Smooth muscle cell (in vitro differentiated cells): Measurements from ENCODE around the gene NOL11. TPM values are rescaled to one million over a fixed set of nuclear protein-coding genes. Genes with fewer than 3 reads are reported as not detected.
A peak's percentile ranks its signal among the peaks of the same experiment; 100 is the strongest.

ENCODE experiments used
- DNase-seq: peaks from one replicate; lab custom pipeline; 2025; ENCODE audit not compliant: unreplicated experiment; lab: John Stamatoyannopoulos, UW
- H2AFZ ChIP-seq: fragments of 200-600 bp; sonication (generic); 2 replicates; pipeline ENCODE4 v1.6.0; 2016; ENCODE audit warnings: antibody characterized with exemption, low read depth, mild to moderate bottlenecking
- H3F3A ChIP-seq: fragments of 200-600 bp; sonication (generic); 2 replicates; pipeline ENCODE4 v1.6.0; 2017; ENCODE audit warnings: antibody characterized with exemption, low read depth
- H3K27ac ChIP-seq: fragments of 200-600 bp; sonication (generic); 2 replicates; pipeline ENCODE4 v1.5.1; 2016; ENCODE audit warnings: low read depth, mild to moderate bottlenecking
- H3K27me3 ChIP-seq: fragments of 200-600 bp; sonication (generic); 2 replicates; pipeline ENCODE4 v1.6.1; 2016; ENCODE audit warnings: low read depth, mild to moderate bottlenecking
- H3K36me3 ChIP-seq: fragments of 200-600 bp; sonication (generic); 2 replicates; pipeline ENCODE4 v1.5.1; 2016; ENCODE audit warnings: low read depth
- H3K4me1 ChIP-seq: fragments of 200-600 bp; sonication (generic); 2 replicates; pipeline ENCODE4 v1.5.1; 2016; ENCODE audit warnings: low read depth
- H3K4me2 ChIP-seq: fragments of 200-600 bp; sonication (generic); 2 replicates; pipeline ENCODE4 v1.6.0; 2016; ENCODE audit warnings: mild to moderate bottlenecking
- H3K4me3 ChIP-seq: fragments of 200-600 bp; sonication (generic); 2 replicates; pipeline ENCODE4 v1.5.1; 2016; ENCODE audit warnings: mild to moderate bottlenecking
- H3K79me2 ChIP-seq: fragments of 200-600 bp; sonication (generic); 2 replicates; pipeline ENCODE4 v1.6.0; 2016; ENCODE audit warnings: low read depth, mild to moderate bottlenecking
- H3K9ac ChIP-seq: fragments of 200-600 bp; sonication (generic); 2 replicates; pipeline ENCODE4 v1.6.0; 2016; ENCODE audit warnings: low read depth
- H3K9me3 ChIP-seq: fragments of 200-600 bp; sonication (generic); replicated peaks from 2 replicates; pipeline ENCODE4 v1.5.1; 2016; ENCODE audit warnings: low read depth
- H4K20me1 ChIP-seq: fragments of 200-600 bp; sonication (generic); 2 replicates; pipeline ENCODE4 v1.6.0; 2016; ENCODE audit warnings: low read depth
- WGBS: methylation state at CpG from one replicate; pipeline ENCODE4 v1.1.7; 2016; ENCODE audit warnings: low lambda C conversion rate; 5-methylcytosine and 5-hydroxymethylcytosine counted together
- polyA plus RNA-seq: library from polyadenylated mRNA; unstranded; fragments of >200 nt; fragmentation: Nextera tagmentation; extraction: Ambion mirVana; gene quantifications from 2 replicates; pipeline ENCODE4 v1.2.1, GENCODE V29; 2016
- total RNA-seq: library from RNA; depleted of rRNA; stranded (reverse); fragments of >200 nt; gene quantifications from 2 replicates; pipeline ENCODE4 v1.2.3, GENCODE V29; 2014
- TF ChIP-seq, protein P1 (sequence below): fragments of 200-600 bp; sonication (generic); IDR thresholded peaks from 2 replicates; pipeline ENCODE4 v1.5.1; 2017; ENCODE audit warnings: borderline replicate concordance, mild to moderate bottlenecking, antibody characterized with exemption; ENCODE audit not compliant: insufficient read depth, poor library complexity, severe bottlenecking

Gene NOL11
- total and polyA plus RNA-seq, 2 experiments from 2014 or later: 20.7 to 50.1 TPM

DNA sequence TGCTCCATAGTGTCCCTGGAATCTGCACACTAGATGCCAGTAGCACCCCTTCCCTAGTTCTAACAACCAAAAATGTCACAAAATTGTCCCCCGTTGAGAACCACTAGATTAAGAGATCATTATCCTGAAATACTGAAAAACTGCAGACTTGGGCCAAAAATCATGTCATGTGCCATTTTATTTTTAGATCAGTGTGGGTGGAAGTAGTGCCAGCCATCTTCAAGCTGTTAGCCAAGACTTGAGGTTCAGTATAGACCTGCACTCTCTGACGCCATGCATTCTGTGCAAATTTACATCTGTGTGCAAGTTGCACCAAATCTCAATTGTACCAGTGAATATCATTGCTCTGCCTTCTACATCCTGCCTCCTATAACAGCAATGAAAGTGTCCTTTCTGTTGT is 31.5 kb upstream of the NOL11 start:
- H3K36me3 ChIP-seq: no peaks in the 10 kb centered on the region
- no peak overlapping the region for H3K27ac ChIP-seq
- no peaks in the 10 kb centered on the region for H3K9me3 ChIP-seq
- no peaks in the 10 kb centered on the region for H3F3A ChIP-seq
- no peak overlapping the region for H2AFZ ChIP-seq
- H3K4me3 ChIP-seq: no peak overlapping the region
- no peaks in the 10 kb centered on the region for H3K27me3 ChIP-seq
- no peak overlapping the region for H3K9ac ChIP-seq
- no peaks in the 10 kb centered on the region for H4K20me1 ChIP-seq
- 98% methylated on average over 2 of the region's 2 CpGs for whole genome bisulfite sequencing
- H3K4me2 ChIP-seq: no peak overlapping the region
- H3K4me1 ChIP-seq: no peaks in the 10 kb centered on the region
- TF ChIP-seq, protein P1, sequence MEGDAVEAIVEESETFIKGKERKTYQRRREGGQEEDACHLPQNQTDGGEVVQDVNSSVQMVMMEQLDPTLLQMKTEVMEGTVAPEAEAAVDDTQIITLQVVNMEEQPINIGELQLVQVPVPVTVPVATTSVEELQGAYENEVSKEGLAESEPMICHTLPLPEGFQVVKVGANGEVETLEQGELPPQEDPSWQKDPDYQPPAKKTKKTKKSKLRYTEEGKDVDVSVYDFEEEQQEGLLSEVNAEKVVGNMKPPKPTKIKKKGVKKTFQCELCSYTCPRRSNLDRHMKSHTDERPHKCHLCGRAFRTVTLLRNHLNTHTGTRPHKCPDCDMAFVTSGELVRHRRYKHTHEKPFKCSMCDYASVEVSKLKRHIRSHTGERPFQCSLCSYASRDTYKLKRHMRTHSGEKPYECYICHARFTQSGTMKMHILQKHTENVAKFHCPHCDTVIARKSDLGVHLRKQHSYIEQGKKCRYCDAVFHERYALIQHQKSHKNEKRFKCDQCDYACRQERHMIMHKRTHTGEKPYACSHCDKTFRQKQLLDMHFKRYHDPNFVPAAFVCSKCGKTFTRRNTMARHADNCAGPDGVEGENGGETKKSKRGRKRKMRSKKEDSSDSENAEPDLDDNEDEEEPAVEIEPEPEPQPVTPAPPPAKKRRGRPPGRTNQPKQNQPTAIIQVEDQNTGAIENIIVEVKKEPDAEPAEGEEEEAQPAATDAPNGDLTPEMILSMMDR: no peak
- H3K79me2 ChIP-seq: no peaks in the 10 kb centered on the region
- no peak for DNase-seq

DNA sequence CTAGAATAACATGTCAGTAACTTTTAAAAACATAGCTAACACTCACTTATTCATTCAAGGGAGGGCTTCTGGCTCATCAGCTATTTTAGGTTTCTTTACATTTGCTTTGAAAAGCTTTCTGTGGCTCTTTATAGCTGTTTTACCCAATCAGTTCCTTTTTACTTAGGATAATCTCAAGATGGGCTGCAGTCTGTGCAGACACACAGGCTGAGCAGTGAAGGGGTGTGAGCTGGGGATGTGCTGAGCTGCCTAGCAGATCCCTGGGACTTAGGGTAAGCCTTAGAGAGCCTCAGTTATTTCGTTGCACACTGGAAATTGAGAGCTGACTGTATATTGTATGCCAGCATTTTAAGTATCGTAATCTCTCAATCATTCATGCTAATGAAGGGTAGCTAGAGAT is 30.2 kb upstream of the NOL11 start:
- TF ChIP-seq, protein P1: no peak
- WGBS: 55% methylated on average over 2 of the region's 2 CpGs
- Histone ChIP-seq H3K9ac (no peak overlapping the region), H3K4me3 (no peak overlapping the region), H3K27ac (no peak overlapping the region), H3F3A (no peaks in the 10 kb centered on the region), H3K27me3 (no peaks in the 10 kb centered on the region), H3K9me3 (no peaks in the 10 kb centered on the region), H4K20me1 (no peaks in the 10 kb centered on the region), H3K4me1 (no peaks in the 10 kb centered on the region), H2AFZ (no peak overlapping the region), H3K79me2 (no peaks in the 10 kb centered on the region), H3K36me3 (no peaks in the 10 kb centered on the region), H3K4me2 (peak overlapping the region; percentile 4)
- DNase-seq: no peak

DNA sequence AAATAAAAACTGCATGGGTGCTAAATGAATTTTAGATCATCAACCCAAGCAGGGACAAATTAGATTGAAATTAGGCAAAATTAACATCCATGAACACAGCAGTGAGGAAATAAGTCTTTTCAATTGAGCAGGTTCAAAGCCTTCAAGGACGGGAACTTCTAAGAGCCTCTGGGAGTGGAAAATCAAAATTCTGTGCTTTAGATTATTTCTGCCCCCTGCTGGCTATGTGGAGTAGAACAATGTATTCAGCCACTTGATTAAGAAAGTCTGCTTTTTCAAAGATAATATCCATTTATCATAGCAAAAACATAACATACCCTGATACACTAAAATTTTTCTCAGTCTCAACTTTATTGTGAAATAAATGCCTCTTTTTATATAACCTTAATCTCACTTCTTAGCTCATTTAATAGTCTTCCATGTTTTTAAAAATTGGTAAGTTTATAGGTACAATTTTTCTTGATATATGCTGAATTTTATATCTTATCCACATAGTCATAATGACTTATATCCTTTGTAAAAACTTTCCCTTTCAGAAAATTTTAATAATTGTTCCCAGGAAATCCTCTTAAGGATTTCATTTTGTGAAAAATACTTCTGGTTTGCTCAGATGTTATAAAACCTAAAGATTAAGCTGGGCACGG is 28.1 kb upstream of the NOL11 start:
- no peaks in the 10 kb centered on the region for H3K27me3 ChIP-seq
- no peak for DNase-seq

More for the DNA sequence above, 28.1 kb upstream of the NOL11 start:
- WGBS: 59% methylated on average over 2 of the region's 2 CpGs
- no peak overlapping the region for H2AFZ ChIP-seq
- H3K36me3 ChIP-seq: no peaks in the 10 kb centered on the region
- H4K20me1 ChIP-seq: no peaks in the 10 kb centered on the region
- no peaks in the 10 kb centered on the region for H3F3A ChIP-seq
- H3K4me1 ChIP-seq: no peaks in the 10 kb centered on the region
- H3K79me2 ChIP-seq: no peaks in the 10 kb centered on the region
- H3K4me2 ChIP-seq: no peak overlapping the region
- H3K9ac ChIP-seq: no peak overlapping the region
- H3K4me3 ChIP-seq: no peak overlapping the region
- TF ChIP-seq, protein P1: peak; percentile 82
- H3K27ac ChIP-seq: no peak overlapping the region
- no peaks in the 10 kb centered on the region for H3K9me3 ChIP-seq
